Sigmoid colon (tissue), 7 donors: Measurements from ENCODE around the gene SVEP1. TPM values are rescaled to one million over a fixed set of nuclear protein-coding genes. Genes with fewer than 3 reads are reported as not detected.

Source experiments
- DNase-seq: peaks from one replicate; pipeline ENCODE4 v3.0.0-alpha.2; 2019
- H3K27ac ChIP-seq, 4 donors: fragments of 200-600 bp; sonication (generic); one replicate each; pipeline ENCODE4 v1.5.1; 2016 to 2019; ENCODE audit warnings: mild to moderate bottlenecking in 1 of 4
- H3K27me3 ChIP-seq, 3 donors: fragments of 200-600 bp; sonication (generic); one replicate each; pipeline ENCODE4 v1.5.1; 2019; ENCODE audit warnings: mild to moderate bottlenecking in 1 of 3
- H3K36me3 ChIP-seq, 4 donors: fragments of 200-600 bp; sonication (generic); one replicate each; pipeline ENCODE4 v1.5.1; 2016 to 2019
- H3K4me1 ChIP-seq, 4 donors: fragments of 200-600 bp; sonication (generic); one replicate each; pipeline ENCODE4 v1.5.1; 2017 to 2019
- H3K4me3 ChIP-seq, 4 donors: fragments of 200-600 bp; sonication (generic); one replicate each; pipeline ENCODE4 v1.5.1; 2017 to 2019; ENCODE audit warnings: mild to moderate bottlenecking in 2 of 4, moderate library complexity in 1 of 4
- H3K9me3 ChIP-seq, 4 donors: fragments of 200-600 bp in 3 of 4; sonication (generic) in 3 of 4; one replicate each; pipeline versions ENCODE4 v1.5.1 to v1.6.1; 2013 to 2019
- EP300 ChIP-seq, 4 donors: sonication (generic); formaldehyde crosslinking; IDR thresholded peaks; one replicate each; pipeline ENCODE4 v1.6.1; 2017; ENCODE audit warnings: antibody characterized with exemption in 4 of 4
- POLR2A ChIP-seq, 2 donors: fragments of 450-650 bp; IDR thresholded peaks; one replicate each; pipeline ENCODE4 v1.6.1; 2016; ENCODE audit warnings: antibody characterized with exemption in 2 of 2, mild to moderate bottlenecking in 2 of 2, moderate library complexity in 2 of 2
- POLR2AphosphoS5 ChIP-seq, 4 donors: sonication (generic); formaldehyde crosslinking; IDR thresholded peaks; one replicate each; pipeline ENCODE4 v1.6.1; 2017; ENCODE audit warnings: antibody characterized with exemption in 4 of 4
- WGBS, 2 donors: extraction: QIAGEN DNeasy Blood & Tissue Kit; methylation state at CpG; one replicate each; pipeline ENCODE4 v1.1.7; 2013; 5-methylcytosine and 5-hydroxymethylcytosine counted together
- intact Hi-C: fragments of 100-400 bp; cut with DNase I; formaldehyde crosslinking; loops from one replicate; pipeline ENCODE4 v1.15.1; 2023
- polyA plus RNA-seq, 3 donors: library from polyadenylated mRNA; stranded (reverse); fragments of 200-250 nt; gene quantifications; one replicate each; pipeline ENCODE4 v1.2.3, GENCODE V29; 2013
- total RNA-seq, 4 donors: library from RNA; depleted of rRNA; stranded (reverse); fragments of >200 nt; gene quantifications; one replicate each; pipeline ENCODE4 v1.1.0, GENCODE V29; 2016
- TF ChIP-seq, protein P1 (sequence below), 4 experiments: fragments of 450-650 bp in 3 of 4; fragments of 200-600 bp in 1 of 4; IDR thresholded peaks; one replicate each; pipeline ENCODE4 v1.5.1; 2016 to 2019; ENCODE audit warnings: antibody characterized with exemption in 4 of 4, mild to moderate bottlenecking in 3 of 4, moderate library complexity in 2 of 4
- donor health status: healthy with polysubstance abuse.
- donor health status: Bipolar disorder and iron deficiency.
- donor health status: healthy.

The SVEP1 gene
- total and polyA plus RNA-seq, 7 donors: 0.23 to 77.5 (median 24.3) TPM

DNA sequence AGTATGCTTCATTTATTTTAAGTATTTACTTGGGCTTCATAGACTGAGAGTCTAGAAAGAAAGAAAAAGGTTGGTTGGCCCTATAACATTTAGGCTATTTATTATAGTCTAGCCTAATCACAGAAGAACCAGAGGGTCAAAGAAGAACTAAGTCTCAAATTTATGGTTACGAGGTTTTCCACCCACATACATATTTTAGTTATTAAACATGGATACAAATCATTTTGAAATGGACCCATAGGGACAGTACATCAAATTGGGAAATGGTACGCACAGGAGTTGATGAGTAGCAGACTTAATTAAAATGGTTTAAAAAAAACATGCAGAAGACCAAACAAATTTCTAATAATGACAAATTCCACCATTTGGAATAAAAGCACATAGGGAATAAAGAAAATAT, 17.7 kb downstream of the SVEP1 start:
- Histone ChIP-seq H3K27ac (no peak overlapping the region), H3K4me1 (no peaks in the 10 kb centered on the region), H3K4me3 (no peak overlapping the region), H3K36me3 (no peaks in the 10 kb centered on the region), H3K27me3 (no peaks in the 10 kb centered on the region), H3K9me3 (no peaks in the 10 kb centered on the region)
- WGBS, 2 donors: 87 to 91% methylated on average over 2 of the region's 2 CpGs
- intact Hi-C loops: no loop called here
- TF ChIP-seq POLR2A (IDR thresholded peaks at IDR 0.05): no peak
- no peak for TF ChIP-seq POLR2AphosphoS5 (IDR thresholded peaks at IDR 0.05)
- TF ChIP-seq, protein P1, sequence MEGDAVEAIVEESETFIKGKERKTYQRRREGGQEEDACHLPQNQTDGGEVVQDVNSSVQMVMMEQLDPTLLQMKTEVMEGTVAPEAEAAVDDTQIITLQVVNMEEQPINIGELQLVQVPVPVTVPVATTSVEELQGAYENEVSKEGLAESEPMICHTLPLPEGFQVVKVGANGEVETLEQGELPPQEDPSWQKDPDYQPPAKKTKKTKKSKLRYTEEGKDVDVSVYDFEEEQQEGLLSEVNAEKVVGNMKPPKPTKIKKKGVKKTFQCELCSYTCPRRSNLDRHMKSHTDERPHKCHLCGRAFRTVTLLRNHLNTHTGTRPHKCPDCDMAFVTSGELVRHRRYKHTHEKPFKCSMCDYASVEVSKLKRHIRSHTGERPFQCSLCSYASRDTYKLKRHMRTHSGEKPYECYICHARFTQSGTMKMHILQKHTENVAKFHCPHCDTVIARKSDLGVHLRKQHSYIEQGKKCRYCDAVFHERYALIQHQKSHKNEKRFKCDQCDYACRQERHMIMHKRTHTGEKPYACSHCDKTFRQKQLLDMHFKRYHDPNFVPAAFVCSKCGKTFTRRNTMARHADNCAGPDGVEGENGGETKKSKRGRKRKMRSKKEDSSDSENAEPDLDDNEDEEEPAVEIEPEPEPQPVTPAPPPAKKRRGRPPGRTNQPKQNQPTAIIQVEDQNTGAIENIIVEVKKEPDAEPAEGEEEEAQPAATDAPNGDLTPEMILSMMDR (IDR thresholded peaks at IDR 0.05): no peak
- TF ChIP-seq EP300 (IDR thresholded peaks at IDR 0.05): no peak
- DNase-seq: no peak

DNA sequence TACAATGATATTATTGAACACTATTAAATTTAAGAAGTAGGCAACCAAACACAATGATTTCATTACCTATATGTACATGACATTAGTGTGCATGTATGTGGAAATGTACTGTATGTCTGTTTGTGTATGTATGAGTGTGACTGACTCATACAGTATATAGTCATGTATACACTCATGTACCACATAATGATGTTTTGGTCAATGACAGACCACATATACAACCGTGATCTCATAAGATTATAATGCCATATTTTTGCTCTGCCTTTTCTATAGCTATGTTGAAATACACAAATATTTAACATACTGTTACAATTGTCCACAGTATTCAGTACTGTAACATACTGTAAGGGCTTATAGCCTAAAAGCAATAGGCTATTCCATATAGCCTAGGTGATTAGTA, 19.7 kb downstream of the SVEP1 start:
- intact Hi-C loops: no loop called here
- no peak overlapping the region for H3K27ac ChIP-seq
- H3K9me3 ChIP-seq: no peaks in the 10 kb centered on the region
- WGBS, 2 donors: 69 to 90% methylated on average over 1 of the region's 1 CpG
- no peaks in the 10 kb centered on the region for H3K27me3 ChIP-seq
- no peak for DNase-seq
- TF ChIP-seq POLR2AphosphoS5 (IDR thresholded peaks at IDR 0.05) (no peak), POLR2A (IDR thresholded peaks at IDR 0.05) (no peak), EP300 (IDR thresholded peaks at IDR 0.05) (no peak)
- TF ChIP-seq, protein P1 (IDR thresholded peaks at IDR 0.05): no peak
- no peaks in the 10 kb centered on the region for H3K36me3 ChIP-seq
- no peak overlapping the region for H3K4me3 ChIP-seq
- H3K4me1 ChIP-seq: peaks cover 0 to 16% (median 7%) of the 10 kb centered on the region in 4 donors

DNA sequence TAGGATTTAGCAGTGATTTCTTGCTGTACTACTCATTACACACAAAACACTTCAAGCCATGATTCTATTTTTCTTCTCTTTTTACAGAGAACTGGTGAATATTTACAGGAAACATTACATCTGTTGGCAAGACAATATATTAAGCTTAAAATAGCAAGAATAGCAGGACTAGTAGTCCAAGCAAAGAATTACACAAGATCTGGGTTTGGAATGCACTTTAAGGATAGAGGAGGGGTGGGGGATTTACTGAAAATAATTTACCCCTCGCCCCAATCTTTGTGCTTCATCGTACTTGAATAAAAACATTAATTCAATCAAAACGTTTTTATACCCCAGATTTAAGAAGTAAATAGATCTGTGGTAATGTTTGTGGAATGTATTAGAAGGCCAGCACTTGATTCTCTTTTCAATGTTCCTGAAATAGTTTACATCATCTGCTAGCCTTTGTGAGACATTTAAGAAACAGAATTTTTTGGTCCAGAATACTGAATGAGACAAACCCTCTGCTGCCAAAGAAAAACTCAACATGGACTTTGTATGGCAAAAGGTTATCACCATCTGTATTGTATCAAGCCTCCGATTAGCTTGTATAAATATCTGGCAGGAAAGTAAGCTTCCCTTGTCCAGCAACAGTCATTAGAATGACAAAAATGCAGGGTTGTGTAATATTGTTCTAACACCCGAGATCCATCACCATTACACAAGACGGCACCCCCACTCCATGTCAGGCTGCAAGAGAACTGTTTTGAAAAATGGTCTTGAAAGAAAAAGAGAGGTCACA, 23.8 kb downstream of the SVEP1 start:
- Histone ChIP-seq H3K4me3 (no peak overlapping the region), H3K4me1 (peaks cover 0 to 23% (median 7%) of the 10 kb centered on the region in 4 donors), H3K27ac (peak overlapping the region; percentile 14 to 69 (median 64)), H3K9me3 (no peaks in the 10 kb centered on the region), H3K36me3 (no peaks in the 10 kb centered on the region), H3K27me3 (no peaks in the 10 kb centered on the region)
- intact Hi-C loops: no loop called here
- TF ChIP-seq, protein P1 (IDR thresholded peaks at IDR 0.05): no peak
- TF ChIP-seq POLR2A (IDR thresholded peaks at IDR 0.05) (no peak), POLR2AphosphoS5 (IDR thresholded peaks at IDR 0.05) (peak; percentile 64 to 82 (median 78)), EP300 (IDR thresholded peaks at IDR 0.05) (peak in 2 of 4 donors; percentile 21 to 61)
- DNase-seq: peak; percentile 89
- 54 to 57% methylated on average over 6 of the region's 6 CpGs for WGBS, 2 donors

DNA sequence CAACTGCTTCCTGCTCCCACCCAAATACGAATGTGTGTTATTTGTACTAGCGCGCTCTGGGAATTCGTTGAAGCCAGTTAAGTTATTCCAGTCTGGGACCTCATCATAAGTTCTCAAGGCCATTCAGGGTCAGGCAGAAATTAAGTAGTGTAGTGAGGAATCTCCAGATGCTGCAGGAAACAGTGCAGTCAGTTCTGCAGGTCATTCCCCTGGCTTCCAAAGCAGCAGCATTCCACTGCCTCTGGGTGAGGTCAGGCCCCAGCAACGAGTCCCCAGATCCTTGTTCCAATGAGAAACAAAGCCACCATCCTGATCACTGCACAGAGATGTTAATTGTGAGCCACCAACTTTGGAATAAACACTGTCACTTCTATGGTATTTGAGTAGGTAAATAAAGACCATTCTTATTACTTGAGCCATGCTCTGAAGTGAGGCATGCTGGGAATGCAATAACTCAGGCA, 33.1 kb downstream of the SVEP1 start:
- Histone ChIP-seq H3K9me3 (no peaks in the 10 kb centered on the region), H3K4me3 (no peak overlapping the region), H3K36me3 (no peaks in the 10 kb centered on the region), H3K27me3 (no peaks in the 10 kb centered on the region), H3K27ac (peak overlapping the region in 3 of 4 donors; percentile 15 to 43 (median 37)), H3K4me1 (peaks cover 0 to 31% (median 13%) of the 10 kb centered on the region in 4 donors)
- WGBS, 2 donors: 77 to 80% methylated on average over 5 of the region's 5 CpGs
- no peak for DNase-seq
- intact Hi-C loops: no loop called here
- TF ChIP-seq POLR2AphosphoS5 (IDR thresholded peaks at IDR 0.05) (no peak), POLR2A (IDR thresholded peaks at IDR 0.05) (no peak), EP300 (IDR thresholded peaks at IDR 0.05) (no peak)
- TF ChIP-seq, protein P1 (IDR thresholded peaks at IDR 0.05): no peak
